ENCODE data around the gene KATNB1. TPM values are rescaled to one million over a fixed set of nuclear protein-coding genes. Genes with fewer than 3 reads are reported as not detected.
A peak's percentile ranks its signal among the peaks of the same experiment; 100 is the strongest.

KATNB1 gene
- total and polyA plus RNA-seq, 2 of the 8 experiments (the other 6 are each of a cell fraction or from before 2014, with no cell fraction given): 50.2 to 60.4 TPM

GRCh38 chr16:57755061-57755684, 19.6 kb downstream of the KATNB1 start (continued):
- TF ChIP-seq CTCF (IDR thresholded peaks at IDR 0.05; ENCODE audit: control extremely low read depth in 1 of 3, insufficient read depth in 1 of 3, low read depth in 1 of 3, low read length in 3 of 3): peak; percentile 25 to 28 (median 28); a peak in 3 of 4 replicates

All from H1 (cell line).